PC-9 (cell line): Measurements from ENCODE around the gene RNU1-4. TPM values are rescaled to one million over a fixed set of nuclear protein-coding genes. Genes with fewer than 3 reads are reported as not detected.
"Not testable (repeated sequence)": the region's sequence is repeated elsewhere in the genome, so short reads cannot be mapped to it uniquely, and the experiment has no call there.

Source experiments
- BruUV-seq: library from RNA; stranded (reverse); fragments of 400-500 nt; replicated peaks from 2 replicates; lab custom pipeline; 2021; lab: Mats Ljungman, UMichigan
- CTCF ChIA-PET: fragments of 300-600 bp; sonication (Branson Sonifier 250); formaldehyde crosslinking; loops from one replicate; lab custom pipeline; 2022; ENCODE audit warnings: antibody characterized with exemption; lab: Charles Lee
- POLR2A ChIA-PET: fragments of 300-600 bp; sonication (Branson Sonifier 250); formaldehyde crosslinking; loops from one replicate; lab custom pipeline; 2022; ENCODE audit warnings: antibody characterized with exemption; ENCODE audit not compliant: unreplicated experiment; lab: Charles Lee
- DNase-seq, 2 experiments: peaks; one replicate each; pipeline versions ENCODE4 v3.0.0 to v3.0.0-alpha.2; 2015 to 2022; ENCODE audit warnings: mixed read lengths in 1 of 2
- H2AFZ ChIP-seq: fragments of 200-600 bp; sonication (generic); 2 replicates; pipeline ENCODE4 v1.8.1; 2017; ENCODE audit warnings: antibody characterized with exemption
- H3F3A ChIP-seq: fragments of 200-600 bp; sonication (generic); 2 replicates; pipeline ENCODE4 v1.8.1; 2017; ENCODE audit warnings: antibody characterized with exemption, mild to moderate bottlenecking, low read depth; ENCODE audit not compliant: insufficient read depth
- H3K27ac ChIP-seq: fragments of 200-600 bp; sonication (generic); 2 replicates; pipeline ENCODE4 v1.6.1; 2016; ENCODE audit warnings: mixed run types
- H3K27me3 ChIP-seq: fragments of 200-600 bp; sonication (generic); 2 replicates; pipeline ENCODE4 v1.6.1; 2016; ENCODE audit warnings: low read depth, mixed run types; ENCODE audit not compliant: insufficient read depth
- H3K36me3 ChIP-seq: fragments of 200-600 bp; sonication (generic); 2 replicates; pipeline ENCODE4 v1.6.1; 2016; ENCODE audit warnings: low read depth, mixed run types
- H3K4me1 ChIP-seq: fragments of 200-600 bp; sonication (generic); replicated peaks from 2 replicates; pipeline ENCODE4 v1.6.1; 2016; ENCODE audit warnings: mixed run types; ENCODE audit not compliant: insufficient read depth
- H3K4me2 ChIP-seq: fragments of 200-600 bp; sonication (generic); 2 replicates; pipeline ENCODE4 v1.6.1; 2017; ENCODE audit warnings: mixed run types
- H3K4me3 ChIP-seq: fragments of 200-600 bp; sonication (generic); 2 replicates; pipeline ENCODE4 v1.6.1; 2016; ENCODE audit warnings: mixed run types
- H3K79me2 ChIP-seq: fragments of 200-600 bp; sonication (generic); 2 replicates; pipeline ENCODE4 v1.6.1; 2017; ENCODE audit warnings: low read depth, mixed run types
- H3K9me2 ChIP-seq: fragments of 200-600 bp; sonication (generic); 2 replicates; pipeline ENCODE4 v1.8.1; 2017; ENCODE audit warnings: mild to moderate bottlenecking; ENCODE audit not compliant: insufficient read depth
- H3K9me3 ChIP-seq: fragments of 200-600 bp; sonication (generic); 2 replicates; pipeline ENCODE4 v1.8.1; 2016; ENCODE audit warnings: low read depth; ENCODE audit not compliant: insufficient read depth
- H4K20me1 ChIP-seq: fragments of 200-600 bp; sonication (generic); 2 replicates; pipeline ENCODE4 v1.8.1; 2017; ENCODE audit not compliant: insufficient read depth
- CTCF ChIP-seq: fragments of 200-600 bp; sonication (generic); conservative IDR thresholded peaks from 2 replicates; pipeline ENCODE4 v1.6.1; 2017; ENCODE audit warnings: mixed run types, antibody characterized with exemption, mild to moderate bottlenecking, moderate library complexity
- intact Hi-C: fragments of 100-400 bp; cut with micrococcal nuclease; formaldehyde crosslinking; loops from one replicate; pipeline ENCODE4 v1.10.0; 2022; ENCODE audit not compliant: unreplicated experiment
- total RNA-seq: library from RNA; stranded (reverse); gene quantifications from 2 replicates; pipeline ENCODE4 v1.2.3, GENCODE V29; 2021

Gene RNU1-4
- total RNA-seq, 1 experiment from 2014 or later, result 1,333 TPM

- H3K9me3 ChIP-seq, BruUV-seq, H3K9me2 ChIP-seq, H3K27me3 ChIP-seq, H2AFZ ChIP-seq, H3K4me1 ChIP-seq, H3F3A ChIP-seq, H3K27ac ChIP-seq, intact Hi-C loops, H3K36me3 ChIP-seq, H3K79me2 ChIP-seq, H4K20me1 ChIP-seq: not testable (repeated sequence)
- ChIA-PET CTCF (interaction anchor here (0.6 to 1.1 kb wide), 6 partner anchors 9 to 764 kb away, joined by 3 to 4 read pairs (median 4); no protein-coding TSS in a partner anchor), POLR2A (interaction anchor here (0.6 to 0.7 kb wide), 2 partner anchors 8 to 847 kb away, joined by 9 to 15 read pairs; no protein-coding TSS in a partner anchor)
- DNase-seq, result peak in 1 of 2 experiments; percentile 60
- Histone ChIP-seq H3K4me3 (peak overlapping the region; percentile 39; the same call in 1 of the 2 replicates), H3K4me2 (0 out of 2 replicates have a peak overlapping the region, but pooled peaks have one; percentile 31)
Measured at GRCh38 chr1:16707130-16708093, 32.9 kb upstream of the RNU1-4 start.

GRCh38 chr1:16708704-16709103, 31.6 kb upstream of the RNU1-4 start:
- H3K9me3 ChIP-seq, BruUV-seq, H3K79me2 ChIP-seq, H3K27me3 ChIP-seq, H3K4me3 ChIP-seq, H3K4me2 ChIP-seq, H2AFZ ChIP-seq, H4K20me1 ChIP-seq, H3K27ac ChIP-seq, intact Hi-C loops, H3K36me3 ChIP-seq, H3K9me2 ChIP-seq, H3K4me1 ChIP-seq, H3F3A ChIP-seq, POLR2A ChIA-PET, DNase-seq: not testable (repeated sequence)
- CTCF ChIA-PET, result interaction anchor here (0.6 to 1.1 kb wide), 4 partner anchors 86 to 180 kb away, joined by 3 to 4 read pairs (median 4); no protein-coding TSS in a partner anchor

GRCh38 chr1:16709659-16710087, 30.6 kb upstream of the RNU1-4 start:
- H4K20me1 ChIP-seq, H3K4me3 ChIP-seq, H3K79me2 ChIP-seq, H3K27ac ChIP-seq, H3K9me2 ChIP-seq, H3K36me3 ChIP-seq, H3K4me1 ChIP-seq, POLR2A ChIA-PET, BruUV-seq, H3K4me2 ChIP-seq, CTCF ChIA-PET, H3F3A ChIP-seq, intact Hi-C loops, H3K9me3 ChIP-seq, H2AFZ ChIP-seq, H3K27me3 ChIP-seq: not testable (repeated sequence)
- DNase-seq, result peak in 1 of 2 experiments; percentile 38
- TF ChIP-seq CTCF, result peak; percentile 34; the same call in 1 of the 2 replicates

GRCh38 chr1:16710618-16711017, 29.7 kb upstream of the RNU1-4 start:
- H3K4me1 ChIP-seq, H3K9me3 ChIP-seq, H3K27ac ChIP-seq, H3K36me3 ChIP-seq, H3K4me3 ChIP-seq, H3F3A ChIP-seq, H3K9me2 ChIP-seq, H2AFZ ChIP-seq, H3K27me3 ChIP-seq, intact Hi-C loops, DNase-seq, H4K20me1 ChIP-seq, BruUV-seq, CTCF ChIA-PET, POLR2A ChIA-PET, H3K4me2 ChIP-seq, H3K79me2 ChIP-seq: not testable (repeated sequence)

GRCh38 chr1:16712131-16712530, 28.2 kb upstream of the RNU1-4 start:
- H3K4me1 ChIP-seq, H3F3A ChIP-seq, H3K4me3 ChIP-seq, BruUV-seq, POLR2A ChIA-PET, H3K9me3 ChIP-seq, H2AFZ ChIP-seq, H3K9me2 ChIP-seq, DNase-seq, H3K36me3 ChIP-seq, H3K27ac ChIP-seq, H3K4me2 ChIP-seq, H4K20me1 ChIP-seq, intact Hi-C loops, CTCF ChIA-PET, H3K79me2 ChIP-seq, H3K27me3 ChIP-seq: not testable (repeated sequence)

GRCh38 chr1:16712582-16712981, 27.7 kb upstream of the RNU1-4 start:
- H4K20me1 ChIP-seq, H3K27me3 ChIP-seq, H3K36me3 ChIP-seq, BruUV-seq, H3K4me1 ChIP-seq, H3K79me2 ChIP-seq, H2AFZ ChIP-seq, DNase-seq, CTCF ChIA-PET, H3K9me2 ChIP-seq, H3K9me3 ChIP-seq, intact Hi-C loops, H3K4me2 ChIP-seq, POLR2A ChIA-PET, H3F3A ChIP-seq, H3K4me3 ChIP-seq, H3K27ac ChIP-seq: not testable (repeated sequence)
